Retinal pigment epithelial cell (primary cell): Measurements from ENCODE around the gene NAP1L4.

Experiments
- DNase-seq: peaks from one replicate; pipeline ENCODE4 v3.0.0-alpha.2; 2010; ENCODE audit warnings: low read depth
- H3K4me3 ChIP-seq: 2 replicates; pipeline ENCODE4 v1.5.1; 2011; ENCODE audit warnings: mild to moderate bottlenecking, low read length, control low read depth, moderate library complexity
- CTCF ChIP-seq: conservative IDR thresholded peaks from 2 replicates; pipeline ENCODE4 v1.5.1; 2011; ENCODE audit warnings: low read depth, low read length, control low read depth, inconsistent platforms

NAP1L4 gene

GRCh38 chr11:3030289-3031070 is 38.4 kb upstream of the NAP1L4 start:
- TF ChIP-seq CTCF = no peak
- no peak overlapping the region for H3K4me3 ChIP-seq
- no peak for DNase-seq

GRCh38 chr11:3028813-3029212 is 36.7 kb upstream of the NAP1L4 start:
- no peak overlapping the region for H3K4me3 ChIP-seq
- no peak for DNase-seq
- TF ChIP-seq CTCF = no peak

GRCh38 chr11:3026803-3027202 is 34.7 kb upstream of the NAP1L4 start:
- H3K4me3 ChIP-seq = no peak overlapping the region
- TF ChIP-seq CTCF = no peak
- no peak for DNase-seq

GRCh38 chr11:3022982-3023381 is 30.9 kb upstream of the NAP1L4 start:
- peak; percentile 28 for DNase-seq
- TF ChIP-seq CTCF = no peak
- no peak overlapping the region for H3K4me3 ChIP-seq

- DNase-seq = peak; percentile 6
- H3K4me3 ChIP-seq = no peak overlapping the region
- no peak for TF ChIP-seq CTCF
These were observed 30.3 kb upstream of the NAP1L4 start for GRCh38 chr11:3022300-3022967.

GRCh38 chr11:3021125-3021524 is 29.0 kb upstream of the NAP1L4 start:
- peak; percentile 17 for DNase-seq
- peak; percentile 85 for TF ChIP-seq CTCF
- no peak overlapping the region for H3K4me3 ChIP-seq

GRCh38 chr11:3020011-3020410 is 27.9 kb upstream of the NAP1L4 start:
- TF ChIP-seq CTCF = no peak
- no peak overlapping the region for H3K4me3 ChIP-seq
- DNase-seq = no peak
